Loucy (cell line): Measurements from ENCODE around the gene SH3GL1.

ENCODE experiments used
- H2AFZ ChIP-seq: fragments of 200-600 bp; sonication (generic); 2 replicates; pipeline ENCODE4 v1.6.0; 2016; ENCODE audit warnings: antibody characterized with exemption, mild to moderate bottlenecking, low read length, moderate library complexity
- H3F3A ChIP-seq: fragments of 200-600 bp; 2 replicates; pipeline ENCODE4 v1.6.0; 2016; ENCODE audit warnings: antibody characterized with exemption, low read depth, mild to moderate bottlenecking
- H3K27me3 ChIP-seq: fragments of 200-600 bp; sonication (generic); 2 replicates; pipeline ENCODE4 v1.6.1; 2014; ENCODE audit warnings: low read length, mild to moderate bottlenecking; ENCODE audit not compliant: insufficient read depth, poor library complexity, severe bottlenecking
- H3K36me3 ChIP-seq: fragments of 200-600 bp; sonication (generic); 2 replicates; pipeline ENCODE4 v1.6.1; 2016; ENCODE audit warnings: low read length; ENCODE audit not compliant: insufficient read depth
- H3K4me1 ChIP-seq: fragments of 200-600 bp; sonication (generic); 2 replicates; pipeline ENCODE4 v1.5.1; 2014; ENCODE audit warnings: low read length, mild to moderate bottlenecking; ENCODE audit not compliant: insufficient read depth, poor library complexity, severe bottlenecking
- H3K4me2 ChIP-seq: fragments of 200-600 bp; sonication (generic); 2 replicates; pipeline ENCODE4 v1.6.0; 2014; ENCODE audit warnings: antibody characterized with exemption, low read length, low read depth, mild to moderate bottlenecking; ENCODE audit not compliant: poor library complexity, severe bottlenecking
- H3K4me3 ChIP-seq: fragments of 200-600 bp; sonication (generic); 2 replicates; pipeline ENCODE4 v1.5.1; 2014; ENCODE audit warnings: low read length, mild to moderate bottlenecking, mixed read lengths; ENCODE audit not compliant: poor library complexity, severe bottlenecking
- H3K79me2 ChIP-seq: fragments of 200-600 bp; sonication (generic); 2 replicates; pipeline ENCODE4 v1.6.1; 2014; ENCODE audit warnings: low read length; ENCODE audit not compliant: insufficient read depth
- H3K9ac ChIP-seq: fragments of 200-600 bp; sonication (generic); 2 replicates; pipeline ENCODE4 v1.6.0; 2014; ENCODE audit warnings: mild to moderate bottlenecking, low read depth, low read length, moderate library complexity; ENCODE audit not compliant: poor library complexity, severe bottlenecking
- H3K9me2 ChIP-seq: fragments of 200-600 bp; sonication (generic); replicated peaks from 2 replicates; pipeline ENCODE4 v1.6.1; 2016; ENCODE audit warnings: low read depth, low read length, mixed read lengths
- H3K9me3 ChIP-seq: fragments of 200-600 bp; sonication (generic); 2 replicates; pipeline ENCODE4 v1.6.1; 2014; ENCODE audit warnings: mild to moderate bottlenecking, antibody characterized with exemption, low read length, low read depth; ENCODE audit not compliant: insufficient read depth
- H4K20me1 ChIP-seq: fragments of 200-600 bp; sonication (generic); 2 replicates; pipeline ENCODE4 v1.6.0; 2014; ENCODE audit warnings: antibody characterized with exemption, low read length, mild to moderate bottlenecking; ENCODE audit not compliant: insufficient read depth, poor library complexity, severe bottlenecking
- CTCF ChIP-seq: fragments of 200-600 bp; sonication (generic); conservative IDR thresholded peaks from 2 replicates; pipeline ENCODE4 v1.5.1; 2014; ENCODE audit warnings: mild to moderate bottlenecking, antibody characterized with exemption, low read length
- EZH2phosphoT487 ChIP-seq: fragments of 200-600 bp; IDR thresholded peaks from 2 replicates; pipeline ENCODE4 v1.6.1; 2018; ENCODE audit warnings: antibody characterized with exemption, mild to moderate bottlenecking, moderate library complexity, borderline replicate concordance

The SH3GL1 gene

GRCh38 chr19:4328243-4328990, 71.9 kb downstream of the SH3GL1 start:
- Histone ChIP-seq H3K36me3 (no peaks in the 10 kb centered on the region), H2AFZ (no peak overlapping the region), H3K9me2 (no peaks in the 10 kb centered on the region), H3K79me2 (no peaks in the 10 kb centered on the region), H3K4me3 (no peak overlapping the region), H3K9me3 (no peaks in the 10 kb centered on the region), H4K20me1 (no peaks in the 10 kb centered on the region), H3K4me2 (no peak overlapping the region), H3K9ac (no peak overlapping the region), H3K4me1 (no peaks in the 10 kb centered on the region), H3F3A (no peaks in the 10 kb centered on the region), H3K27me3 (no peaks in the 10 kb centered on the region)
- TF ChIP-seq CTCF (no peak), EZH2phosphoT487 (no peak)

GRCh38 chr19:4327877-4328242, 72.5 kb downstream of the SH3GL1 start:
- no peak overlapping the region for H2AFZ ChIP-seq

GRCh38 chr19:4327252-4327876, 73.0 kb downstream of the SH3GL1 start:
- Histone ChIP-seq H3K27me3 (no peaks in the 10 kb centered on the region), H3K4me1 (no peaks in the 10 kb centered on the region), H4K20me1 (no peaks in the 10 kb centered on the region), H3K9me3 (no peaks in the 10 kb centered on the region), H3K4me2 (no peak overlapping the region), H3K9me2 (no peaks in the 10 kb centered on the region), H3K36me3 (no peaks in the 10 kb centered on the region), H3F3A (no peaks in the 10 kb centered on the region), H2AFZ (no peak overlapping the region), H3K4me3 (no peak overlapping the region), H3K79me2 (no peaks in the 10 kb centered on the region), H3K9ac (no peak overlapping the region)
- no peak for TF ChIP-seq CTCF
- TF ChIP-seq EZH2phosphoT487, result no peak

More at GRCh38 chr19:4327877-4328242, 72.5 kb downstream of the SH3GL1 start:
- no peaks in the 10 kb centered on the region for H3K27me3 ChIP-seq
- no peaks in the 10 kb centered on the region for H3K4me1 ChIP-seq
- H3K4me3 ChIP-seq, result no peak overlapping the region
- H4K20me1 ChIP-seq, result no peaks in the 10 kb centered on the region
- H3K9ac ChIP-seq, result no peak overlapping the region
- no peaks in the 10 kb centered on the region for H3F3A ChIP-seq
- H3K36me3 ChIP-seq, result no peaks in the 10 kb centered on the region
- H3K4me2 ChIP-seq, result no peak overlapping the region
- no peaks in the 10 kb centered on the region for H3K79me2 ChIP-seq
- TF ChIP-seq CTCF (no peak), EZH2phosphoT487 (no peak)
- no peaks in the 10 kb centered on the region for H3K9me3 ChIP-seq
- H3K9me2 ChIP-seq, result no peaks in the 10 kb centered on the region
